Spleen (tissue), 11 donors: ENCODE data around the gene MAP3K5. TPM values are rescaled to one million over a fixed set of nuclear protein-coding genes. Genes with fewer than 3 reads are reported as not detected.

ENCODE experiments used
- DNase-seq: peaks from one replicate; pipeline ENCODE4 v3.0.0-alpha.2; 2020
- H3K27ac ChIP-seq, 8 donors: fragments of 200-600 bp; sonication (generic) in 7 of 8; 1 replicate in 4 of 8; 2 replicates in 4 of 8; pipeline versions ENCODE4 v1.5.0 to v1.8.0; 2016 to 2021; ENCODE audit warnings: inconsistent platforms in 4 of 8, mild to moderate bottlenecking in 4 of 8, moderate library complexity in 1 of 8
- H3K27me3 ChIP-seq, 7 donors: fragments of 200-600 bp; sonication (generic) in 6 of 7; replicated peaks in 1 of 7; 1 replicate in 4 of 7; 2 replicates in 3 of 7; pipeline versions ENCODE4 v1.5.0 to v1.8.0; 2016 to 2021; ENCODE audit warnings: inconsistent platforms in 3 of 7, mild to moderate bottlenecking in 1 of 7
- H3K36me3 ChIP-seq, 6 donors: fragments of 200-600 bp; sonication (generic) in 5 of 6; 1 replicate in 4 of 6; 2 replicates in 2 of 6; pipeline versions ENCODE4 v1.5.0 to v1.8.0; 2016 to 2021; ENCODE audit warnings: inconsistent platforms in 2 of 6
- H3K4me1 ChIP-seq, 6 donors: fragments of 200-600 bp; sonication (generic) in 5 of 6; 1 replicate in 3 of 6; 2 replicates in 3 of 6; pipeline versions ENCODE4 v1.5.0 to v1.8.0; 2016 to 2021; ENCODE audit warnings: inconsistent platforms in 3 of 6
- H3K4me3 ChIP-seq, 8 donors: fragments of 200-600 bp; sonication (generic) in 7 of 8; 1 replicate in 4 of 8; 2 replicates in 4 of 8; pipeline versions ENCODE4 v1.5.0 to v1.8.0; 2016 to 2021; ENCODE audit warnings: inconsistent platforms in 4 of 8, mild to moderate bottlenecking in 4 of 8, moderate library complexity in 2 of 8
- H3K9me3 ChIP-seq, 8 donors: fragments of 200-600 bp; sonication (generic) in 7 of 8; 1 replicate in 4 of 8; 2 replicates in 4 of 8; pipeline versions ENCODE4 v1.5.0 to v1.8.0; 2016 to 2021; ENCODE audit warnings: inconsistent platforms in 4 of 8
- POLR2A ChIP-seq, 3 donors: fragments of 450-650 bp; IDR thresholded peaks; one replicate each; pipeline ENCODE4 v1.5.1; 2017; ENCODE audit warnings: antibody characterized with exemption in 3 of 3, mild to moderate bottlenecking in 1 of 3
- POLR2AphosphoS5 ChIP-seq, 3 donors: sonication (generic); formaldehyde crosslinking; IDR thresholded peaks; one replicate each; pipeline ENCODE4 v1.5.1; 2017; ENCODE audit warnings: antibody characterized with exemption in 3 of 3
- WGBS, 5 donors: extraction: QIAGEN DNeasy Blood & Tissue Kit in 3 of 5; methylation state at CpG; one replicate each; pipeline versions ENCODE4 v1.1.5 to v1.1.7; 2013 to 2018; 5-methylcytosine and 5-hydroxymethylcytosine counted together
- intact Hi-C: fragments of 100-400 bp; cut with DNase I; formaldehyde crosslinking; loops from one replicate; pipeline ENCODE4 v1.15.0; 2023; ENCODE audit warnings: low total_unique reads
- polyA plus RNA-seq, 3 donors: library from polyadenylated mRNA; stranded (reverse); fragments of 200-250 nt; gene quantifications; one replicate each; pipeline ENCODE4 v1.2.1, GENCODE V29; 2013
- total RNA-seq, 7 donors: library from RNA; depleted of rRNA in 3 of 7; stranded (reverse); fragments of >200 nt in 3 of 7; fragmentation: NEBNext Ultra II Directional in 4 of 7; extraction: Animal tissue kit (Norgen Biotek cat#: 25700) in 4 of 7; gene quantifications; one replicate each; pipeline versions ENCODE4 v1.1.0 to v1.2.1, GENCODE V29; 2016 to 2021
- TF ChIP-seq, protein P1 (sequence below), 11 experiments: fragments of 200-600 bp in 7 of 11; fragments of 450-650 bp in 4 of 11; sonication (generic) in 4 of 11; IDR thresholded peaks in 8 of 11; conservative IDR thresholded peaks in 3 of 11; 1 replicate in 7 of 11; 2 replicates in 4 of 11; pipeline versions ENCODE4 v1.4.0 to v1.8.0; 2016 to 2021; ENCODE audit warnings: antibody characterized with exemption in 11 of 11, inconsistent platforms in 4 of 11, mild to moderate bottlenecking in 1 of 11
- donor health status: healthy with polysubstance abuse.
- donor health status: DM: no; HTN: no; CAD: no; lungs with moderate emphysema.
- donor health status: DM: no; HTN: no; CAD: no.
- donor health status: Bipolar disorder and iron deficiency.
- donor health status: healthy.
- donor health status: DM: no; HTN: no; CAD: no.
- donor health status: DM: yes; HTN: yes; CAD: no.

The MAP3K5 gene
- total and polyA plus RNA-seq, 10 donors = 7.2 to 55.0 (median 33.2) TPM

DNA sequence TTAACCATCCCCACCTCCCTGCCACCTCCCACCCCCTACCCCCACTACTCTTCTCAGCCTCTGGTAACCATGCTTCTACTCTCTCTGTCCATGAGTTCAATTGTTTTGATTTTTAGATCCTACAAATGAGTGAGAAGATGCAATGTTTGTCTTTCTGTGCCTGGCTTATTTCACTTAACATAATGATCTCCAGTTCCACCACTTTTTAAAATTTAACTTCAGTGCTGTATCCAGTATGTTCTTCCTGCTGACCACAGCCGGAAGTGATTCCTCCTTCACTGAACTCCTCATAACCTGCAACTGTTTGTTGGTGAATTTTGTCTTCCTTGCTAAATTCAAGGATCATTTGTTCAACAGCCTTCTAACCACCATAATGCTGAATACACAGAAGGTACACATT lies 245.9 kb downstream of the MAP3K5 start:
- no peak for TF ChIP-seq POLR2AphosphoS5 (IDR thresholded peaks at IDR 0.05)
- TF ChIP-seq, protein P1, sequence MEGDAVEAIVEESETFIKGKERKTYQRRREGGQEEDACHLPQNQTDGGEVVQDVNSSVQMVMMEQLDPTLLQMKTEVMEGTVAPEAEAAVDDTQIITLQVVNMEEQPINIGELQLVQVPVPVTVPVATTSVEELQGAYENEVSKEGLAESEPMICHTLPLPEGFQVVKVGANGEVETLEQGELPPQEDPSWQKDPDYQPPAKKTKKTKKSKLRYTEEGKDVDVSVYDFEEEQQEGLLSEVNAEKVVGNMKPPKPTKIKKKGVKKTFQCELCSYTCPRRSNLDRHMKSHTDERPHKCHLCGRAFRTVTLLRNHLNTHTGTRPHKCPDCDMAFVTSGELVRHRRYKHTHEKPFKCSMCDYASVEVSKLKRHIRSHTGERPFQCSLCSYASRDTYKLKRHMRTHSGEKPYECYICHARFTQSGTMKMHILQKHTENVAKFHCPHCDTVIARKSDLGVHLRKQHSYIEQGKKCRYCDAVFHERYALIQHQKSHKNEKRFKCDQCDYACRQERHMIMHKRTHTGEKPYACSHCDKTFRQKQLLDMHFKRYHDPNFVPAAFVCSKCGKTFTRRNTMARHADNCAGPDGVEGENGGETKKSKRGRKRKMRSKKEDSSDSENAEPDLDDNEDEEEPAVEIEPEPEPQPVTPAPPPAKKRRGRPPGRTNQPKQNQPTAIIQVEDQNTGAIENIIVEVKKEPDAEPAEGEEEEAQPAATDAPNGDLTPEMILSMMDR (IDR thresholded peaks at IDR 0.05 in 8 of 11, conservative IDR thresholded peaks at IDR 0.05 in 3 of 11) = no peak
- no peak for TF ChIP-seq POLR2A (IDR thresholded peaks at IDR 0.05)
- H3K27me3 ChIP-seq = peaks cover 0 to 65% (median 19%) of the 10 kb centered on the region in 7 donors
- H3K27ac ChIP-seq = no peak overlapping the region
- H3K36me3 ChIP-seq = no peaks in the 10 kb centered on the region
- WGBS, 5 donors = 75 to 91% (median 78%) methylated on average over 1 of the region's 1 CpG
- no peak overlapping the region for H3K4me3 ChIP-seq
- H3K4me1 ChIP-seq = peaks cover 6 to 23% (median 20%) of the 10 kb centered on the region in 6 donors
- intact Hi-C loops = no loop called here
- no peaks in the 10 kb centered on the region for H3K9me3 ChIP-seq
- no peak for DNase-seq

DNA sequence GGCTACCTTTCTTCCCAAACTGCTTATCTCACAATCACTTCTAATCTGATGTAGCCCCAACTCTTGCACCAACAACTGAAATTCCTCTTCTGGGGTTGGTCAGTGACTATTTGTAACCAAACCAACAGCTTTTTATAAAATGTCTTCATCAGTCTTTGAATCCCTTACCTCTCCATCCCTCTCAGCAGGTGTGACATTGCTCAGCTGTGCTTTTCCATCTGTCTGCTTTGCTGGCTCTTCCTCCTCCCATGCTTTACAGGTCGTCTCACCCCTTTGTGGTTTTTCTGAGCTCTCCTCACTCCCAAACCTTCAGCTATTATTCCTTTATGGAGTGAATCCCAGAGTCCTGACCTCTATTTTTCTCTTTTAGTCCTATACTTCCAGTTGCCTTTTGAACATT lies 248.0 kb downstream of the MAP3K5 start:
- no peak for DNase-seq
- TF ChIP-seq POLR2AphosphoS5 (IDR thresholded peaks at IDR 0.05) (no peak), POLR2A (IDR thresholded peaks at IDR 0.05) (no peak)
- TF ChIP-seq, protein P1 (IDR thresholded peaks at IDR 0.05 in 8 of 11, conservative IDR thresholded peaks at IDR 0.05 in 3 of 11) = no peak
- intact Hi-C loops = no loop called here
- Histone ChIP-seq H3K27me3 (peaks cover 0 to 46% (median 10%) of the 10 kb centered on the region in 7 donors), H3K4me1 (peaks cover 0 to 6% (median 4%) of the 10 kb centered on the region in 6 donors), H3K9me3 (no peaks in the 10 kb centered on the region), H3K27ac (no peak overlapping the region), H3K4me3 (no peak overlapping the region), H3K36me3 (no peaks in the 10 kb centered on the region)
- WGBS, 5 donors = 30 to 50% (median 48%) methylated on average over 1 of the region's 1 CpG

DNA sequence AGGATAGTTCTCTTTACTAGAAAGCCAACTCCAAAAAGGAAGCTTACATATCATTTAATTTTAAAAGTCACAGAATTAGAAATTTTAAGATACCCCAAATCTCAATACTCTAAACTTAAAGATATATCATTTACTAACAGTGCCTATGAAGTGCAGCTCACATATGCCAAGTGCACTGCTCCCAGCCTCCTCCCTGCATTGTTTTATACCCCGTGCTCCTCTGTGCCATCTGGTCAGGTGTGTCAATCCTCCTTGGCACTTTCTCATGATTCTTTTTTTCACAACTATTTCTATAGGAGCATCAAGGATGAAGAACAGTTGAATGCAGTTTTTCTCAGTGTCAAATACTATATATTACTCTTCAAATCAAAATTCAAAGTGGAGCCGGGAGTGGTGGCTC lies 250.9 kb downstream of the MAP3K5 start:
- DNase-seq = no peak
- Histone ChIP-seq H3K27me3 (peaks cover 0 to 19% (median 0%) of the 10 kb centered on the region in 7 donors), H3K4me3 (no peak overlapping the region), H3K27ac (no peak overlapping the region), H3K36me3 (no peaks in the 10 kb centered on the region), H3K9me3 (no peaks in the 10 kb centered on the region), H3K4me1 (no peaks in the 10 kb centered on the region)
- intact Hi-C loops = no loop called here
- 84 to 97% (median 95%) methylated on average over 2 of the region's 2 CpGs for WGBS, 5 donors
- TF ChIP-seq, protein P1 (IDR thresholded peaks at IDR 0.05 in 8 of 11, conservative IDR thresholded peaks at IDR 0.05 in 3 of 11) = no peak
- no peak for TF ChIP-seq POLR2AphosphoS5 (IDR thresholded peaks at IDR 0.05)
- no peak for TF ChIP-seq POLR2A (IDR thresholded peaks at IDR 0.05)

GRCh38 chr6:136539967-136540652 lies 252.2 kb downstream of the MAP3K5 start:
- H3K27ac ChIP-seq = no peak overlapping the region
- intact Hi-C loops = no loop called here
- no peak overlapping the region for H3K4me3 ChIP-seq
- no peaks in the 10 kb centered on the region for H3K9me3 ChIP-seq
- WGBS, 5 donors = 71 to 84% (median 81%) methylated on average over 6 of the region's 6 CpGs
- no peaks in the 10 kb centered on the region for H3K36me3 ChIP-seq
- DNase-seq = no peak
- H3K27me3 ChIP-seq = peaks cover 0 to 13% (median 0%) of the 10 kb centered on the region in 7 donors
- no peaks in the 10 kb centered on the region for H3K4me1 ChIP-seq
- TF ChIP-seq POLR2AphosphoS5 (IDR thresholded peaks at IDR 0.05) = no peak
- TF ChIP-seq, protein P1 (IDR thresholded peaks at IDR 0.05 in 8 of 11, conservative IDR thresholded peaks at IDR 0.05 in 3 of 11) = no peak
- no peak for TF ChIP-seq POLR2A (IDR thresholded peaks at IDR 0.05)
